Lung (tissue), 12 donors: Measurements from ENCODE around the gene MARK4. TPM values are rescaled to one million over a fixed set of nuclear protein-coding genes. Genes with fewer than 3 reads are reported as not detected.
"Not testable (repeated sequence)": the region's sequence is repeated elsewhere in the genome, so short reads cannot be mapped to it uniquely, and the experiment has no call there.

ENCODE experiments used
- ATAC-seq: fragments of 200-7000 bp; cut with Tn5 transposase; one replicate; pipeline ENCODE4 v1.9.1; 2020; ENCODE audit warnings: moderate number of reproducible peaks; ENCODE audit not compliant: insufficient read depth, low FRiP score
- DNase-seq, 3 donors: peaks; one replicate each; pipeline ENCODE4 v3.0.0-alpha.2; 2013 to 2017
- H3K27ac ChIP-seq, 2 donors: one replicate each; pipeline ENCODE4 v1.5.1; 2013; ENCODE audit warnings: mild to moderate bottlenecking in 2 of 2, moderate library complexity in 2 of 2, control low read depth in 1 of 2, inconsistent platforms in 1 of 2, low read depth in 1 of 2, low read length in 1 of 2
- H3K27me3 ChIP-seq, 3 donors: one replicate each; pipeline ENCODE4 v1.5.1; 2013; ENCODE audit warnings: low read length in 2 of 3; ENCODE audit not compliant: control insufficient read depth in 3 of 3, insufficient read depth in 3 of 3
- H3K36me3 ChIP-seq, 4 donors: one replicate each; pipeline ENCODE4 v1.5.1; 2013; ENCODE audit warnings: low read length in 4 of 4, mild to moderate bottlenecking in 1 of 4, moderate library complexity in 1 of 4; ENCODE audit not compliant: control insufficient read depth in 4 of 4, insufficient read depth in 4 of 4
- H3K4me1 ChIP-seq, 5 donors: one replicate each; pipeline ENCODE4 v1.5.1; 2013; ENCODE audit warnings: low read length in 5 of 5, mild to moderate bottlenecking in 2 of 5, moderate library complexity in 1 of 5; ENCODE audit not compliant: control insufficient read depth in 5 of 5, insufficient read depth in 5 of 5
- H3K4me3 ChIP-seq: one replicate; pipeline ENCODE4 v1.5.1; 2013; ENCODE audit warnings: mild to moderate bottlenecking, control low read depth, moderate library complexity
- H3K9ac ChIP-seq, 2 donors: one replicate each; pipeline ENCODE4 v1.5.1; 2013; ENCODE audit warnings: low read length in 2 of 2, control low read depth in 1 of 2; ENCODE audit not compliant: insufficient read depth in 1 of 2
- H3K9me3 ChIP-seq, 4 donors: one replicate each; pipeline ENCODE4 v1.5.1; 2013; ENCODE audit warnings: low read length in 3 of 4, mild to moderate bottlenecking in 1 of 4, moderate library complexity in 1 of 4; ENCODE audit not compliant: control insufficient read depth in 4 of 4, insufficient read depth in 3 of 4
- WGBS, 2 donors: extraction: QIAGEN DNeasy Blood & Tissue Kit; methylation state at CpG; one replicate each; pipeline ENCODE4 v1.1.7; 2013; 5-methylcytosine and 5-hydroxymethylcytosine counted together
- polyA plus RNA-seq, 2 donors: library from polyadenylated mRNA; stranded (reverse); fragments of 200-250 nt; gene quantifications; one replicate each; pipeline ENCODE4 v1.2.1, GENCODE V29; 2013
- total RNA-seq, 2 donors: library from RNA; depleted of rRNA in 1 of 2; stranded (reverse); fragments of >200 nt in 1 of 2; gene quantifications; one replicate each; pipeline ENCODE4 v1.2.1, GENCODE V29; 2014 to 2021
- TF ChIP-seq, protein P1 (sequence below): IDR thresholded peaks from 2 replicates; pipeline ENCODE4 v1.5.1; 2012; ENCODE audit warnings: mild to moderate bottlenecking; ENCODE audit errors: control extremely low read depth, extremely low read depth
- donor health status: control.
- donor health status: control.
- donor health status: Bipolar disorder and iron deficiency.
- donor health status: healthy.
- donor health status: DM: yes; HTN: yes; CAD: no.

Gene MARK4
- total and polyA plus RNA-seq, 4 donors = 12.6 to 47.0 (median 20.6) TPM

- Histone ChIP-seq H3K27ac (no peak overlapping the region), H3K9me3 (no peaks in the 10 kb centered on the region), H3K9ac (no peak overlapping the region), H3K36me3 (no peaks in the 10 kb centered on the region), H3K4me1 (peaks cover 0 to under 1% (median 0%) of the 10 kb centered on the region in 5 donors), H3K27me3 (no peaks in the 10 kb centered on the region), H3K4me3 (no peak overlapping the region)
- TF ChIP-seq, protein P1, sequence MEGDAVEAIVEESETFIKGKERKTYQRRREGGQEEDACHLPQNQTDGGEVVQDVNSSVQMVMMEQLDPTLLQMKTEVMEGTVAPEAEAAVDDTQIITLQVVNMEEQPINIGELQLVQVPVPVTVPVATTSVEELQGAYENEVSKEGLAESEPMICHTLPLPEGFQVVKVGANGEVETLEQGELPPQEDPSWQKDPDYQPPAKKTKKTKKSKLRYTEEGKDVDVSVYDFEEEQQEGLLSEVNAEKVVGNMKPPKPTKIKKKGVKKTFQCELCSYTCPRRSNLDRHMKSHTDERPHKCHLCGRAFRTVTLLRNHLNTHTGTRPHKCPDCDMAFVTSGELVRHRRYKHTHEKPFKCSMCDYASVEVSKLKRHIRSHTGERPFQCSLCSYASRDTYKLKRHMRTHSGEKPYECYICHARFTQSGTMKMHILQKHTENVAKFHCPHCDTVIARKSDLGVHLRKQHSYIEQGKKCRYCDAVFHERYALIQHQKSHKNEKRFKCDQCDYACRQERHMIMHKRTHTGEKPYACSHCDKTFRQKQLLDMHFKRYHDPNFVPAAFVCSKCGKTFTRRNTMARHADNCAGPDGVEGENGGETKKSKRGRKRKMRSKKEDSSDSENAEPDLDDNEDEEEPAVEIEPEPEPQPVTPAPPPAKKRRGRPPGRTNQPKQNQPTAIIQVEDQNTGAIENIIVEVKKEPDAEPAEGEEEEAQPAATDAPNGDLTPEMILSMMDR = no peak
- DNase-seq (no peak), ATAC-seq (no peak)
- WGBS, 2 donors = 86 to 88% methylated on average over 7 of the region's 7 CpGs
These were observed 80.3 kb downstream of the MARK4 start for GRCh38 chr19:45331411-45331810.

DNA sequence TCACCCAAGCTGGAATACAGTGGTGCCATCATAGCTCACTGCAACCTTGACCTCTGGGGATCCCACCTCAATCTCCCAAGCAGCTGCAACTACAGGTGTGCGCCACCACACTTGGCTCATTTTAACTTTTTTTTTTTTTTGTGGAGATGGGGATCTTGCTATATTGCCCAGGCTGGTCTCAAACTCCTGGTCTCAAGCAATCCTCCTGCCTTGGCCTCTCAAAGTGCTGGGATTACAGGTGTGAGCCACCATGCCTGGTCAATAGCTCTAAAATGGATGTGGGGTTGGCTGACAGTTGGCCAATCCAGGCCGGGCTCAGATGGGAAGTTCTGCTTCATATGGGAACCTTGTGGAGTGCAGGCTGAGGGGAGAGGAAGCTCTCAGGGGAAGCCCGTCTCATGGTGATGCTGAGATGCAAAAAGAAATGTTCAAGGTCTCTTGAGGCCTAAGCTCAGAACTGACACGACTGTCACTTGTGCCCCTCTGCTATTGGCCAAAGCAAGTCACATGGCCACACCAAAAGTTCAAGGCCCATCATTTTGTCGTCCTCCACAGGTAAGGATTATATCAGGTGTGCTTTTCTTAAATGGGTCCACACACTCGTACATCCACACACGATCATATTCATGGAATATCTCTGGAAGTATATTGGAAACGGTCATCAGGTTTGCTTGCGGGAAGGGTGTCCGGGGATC, 82.7 kb downstream of the MARK4 start:
- H3K4me3 ChIP-seq = no peak overlapping the region
- no peak for DNase-seq
- ATAC-seq = no peak
- TF ChIP-seq, protein P1 = no peak
- no peaks in the 10 kb centered on the region for H3K27me3 ChIP-seq
- no peak overlapping the region for H3K9ac ChIP-seq
- H3K36me3 ChIP-seq = no peaks in the 10 kb centered on the region
- WGBS, 2 donors = 80 to 83% methylated on average over 10 of the region's 10 CpGs
- H3K4me1 ChIP-seq = no peaks in the 10 kb centered on the region
- H3K27ac ChIP-seq = no peak overlapping the region
- H3K9me3 ChIP-seq = no peaks in the 10 kb centered on the region

DNA sequence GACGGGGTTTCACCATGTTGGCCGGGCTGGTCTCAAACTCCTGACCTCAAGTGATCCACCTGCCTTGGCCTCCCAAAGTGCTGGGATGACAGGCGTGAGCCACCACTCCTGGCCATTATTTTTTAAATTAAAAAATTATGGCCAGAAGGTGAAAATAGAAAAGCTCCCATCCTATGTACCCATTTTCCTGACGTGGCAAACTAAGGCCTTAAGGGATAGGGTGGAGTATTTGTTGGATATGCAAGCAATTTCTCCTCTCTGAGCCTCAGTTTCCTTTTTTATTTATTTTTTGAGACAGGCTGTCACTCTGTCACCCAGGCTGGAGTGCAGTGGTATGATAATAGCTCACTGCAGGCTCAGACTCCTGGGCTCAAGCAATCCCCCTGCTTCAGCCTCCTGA, 83.8 kb downstream of the MARK4 start:
- 90 to 93% methylated on average over 4 of the region's 4 CpGs for WGBS, 2 donors
- not testable (repeated sequence) for H3K27ac ChIP-seq, H3K4me1 ChIP-seq, H3K9ac ChIP-seq, H3K4me3 ChIP-seq, H3K36me3 ChIP-seq, H3K27me3 ChIP-seq, H3K9me3 ChIP-seq, DNase-seq, ATAC-seq

GRCh38 chr19:45336696-45337251, 85.7 kb downstream of the MARK4 start:
- H3K27ac ChIP-seq = no peak overlapping the region
- H3K4me1 ChIP-seq = peaks cover 0 to 6% (median 3%) of the 10 kb centered on the region in 5 donors
- H3K27me3 ChIP-seq = peaks cover 0 to 11% (median 10%) of the 10 kb centered on the region in 3 donors
- H3K36me3 ChIP-seq = no peaks in the 10 kb centered on the region
- H3K9ac ChIP-seq = no peak overlapping the region
- no peak for DNase-seq
- WGBS, 2 donors = 69 to 70% methylated on average over 11 of the region's 11 CpGs
- H3K4me3 ChIP-seq = no peak overlapping the region
- TF ChIP-seq, protein P1 = no peak
- H3K9me3 ChIP-seq = no peaks in the 10 kb centered on the region
- no peak for ATAC-seq
